Activated CD4-positive, alpha-beta T cell treated with anti-CD3 and anti-CD28 coated beads for 4 hours (primary cell): ENCODE results near the gene GLTPD2.
"Not testable (repeated sequence)": the region's sequence is repeated elsewhere in the genome, so short reads cannot be mapped to it uniquely, and the experiment has no call there.

Experiments
- DNase-seq, 2 donors: peaks; one replicate each; pipeline ENCODE4 v3.0.0-alpha.2; 2020

GLTPD2 gene

GRCh38 chr17:4811471-4811870, 22.7 kb downstream of the GLTPD2 start:
- DNase-seq = no peak

GRCh38 chr17:4812690-4813089, 23.9 kb downstream of the GLTPD2 start:
- no peak for DNase-seq

- DNase-seq = no peak
These were observed 26.4 kb downstream of the GLTPD2 start for GRCh38 chr17:4815043-4815675.

GRCh38 chr17:4816826-4817225, 28.1 kb downstream of the GLTPD2 start:
- DNase-seq = no peak

GRCh38 chr17:4818276-4818675, 29.5 kb downstream of the GLTPD2 start:
- no peak for DNase-seq

- no peak for DNase-seq
These were observed 34.1 kb downstream of the GLTPD2 start for GRCh38 chr17:4822835-4823234.

GRCh38 chr17:4823373-4824089, 34.8 kb downstream of the GLTPD2 start:
- DNase-seq = no peak

- no peak for DNase-seq
These were observed 38.6 kb downstream of the GLTPD2 start for GRCh38 chr17:4827399-4827798.

GRCh38 chr17:4832829-4833177, 44.0 kb downstream of the GLTPD2 start:
- DNase-seq = not testable (repeated sequence)

- peak; percentile 82 to 85 for DNase-seq
These were observed 44.6 kb downstream of the GLTPD2 start, which contains the start of gene MINK1 for GRCh38 chr17:4833178-4833940. Gene MINK1 (plus strand): TSS chr17:4833340. CDS start chr17:4833584, 244 bp downstream.

GRCh38 chr17:4833941-4834680, 45.3 kb downstream of the GLTPD2 start:
- no peak for DNase-seq

- no peak for DNase-seq
These were observed 45.9 kb downstream of the GLTPD2 start for GRCh38 chr17:4834681-4835020.

GRCh38 chr17:4836221-4836620, 47.5 kb downstream of the GLTPD2 start:
- DNase-seq = no peak

- no peak for DNase-seq
These were observed 48.9 kb downstream of the GLTPD2 start for GRCh38 chr17:4837471-4838308.

GRCh38 chr17:4838309-4838785, 49.6 kb downstream of the GLTPD2 start:
- DNase-seq = no peak

- DNase-seq = no peak
These were observed 50.5 kb downstream of the GLTPD2 start for GRCh38 chr17:4839221-4839620.
